ENCODE results near the gene RUFY2.

RUFY2 gene

GRCh38 chr10:68367121-68367520 lies 40.0 kb downstream of the RUFY2 start:
- in situ Hi-C loops (cut with MboI; ENCODE audit: low sequenced_read_pairs, unreplicated experiment), result no loop called here
- DNase-seq (ENCODE audit: low spot score), result no peak

GRCh38 chr10:68366600-68366999 lies 40.5 kb downstream of the RUFY2 start:
- no peak for DNase-seq (ENCODE audit: low spot score)
- in situ Hi-C loops (cut with MboI; ENCODE audit: low sequenced_read_pairs, unreplicated experiment), result no loop called here
- TF ChIP-seq CTCF (IDR thresholded peaks at IDR 0.05; ENCODE audit: borderline replicate concordance, control extremely low read depth, extremely low read depth, insufficient read depth, missing control alignments), result no peak

More at GRCh38 chr10:68367121-68367520, 40.0 kb downstream of the RUFY2 start:
- TF ChIP-seq CTCF (IDR thresholded peaks at IDR 0.05; ENCODE audit: borderline replicate concordance, control extremely low read depth, extremely low read depth, insufficient read depth, missing control alignments), result no peak

- no peak for TF ChIP-seq CTCF (IDR thresholded peaks at IDR 0.05; ENCODE audit: borderline replicate concordance, control extremely low read depth, extremely low read depth, insufficient read depth, missing control alignments)
- DNase-seq (ENCODE audit: low spot score), result no peak
- in situ Hi-C loops (cut with MboI; ENCODE audit: low sequenced_read_pairs, unreplicated experiment), result no loop called here
Observed at GRCh38 chr10:68365611-68366010, 41.5 kb downstream of the RUFY2 start.

GRCh38 chr10:68364101-68364886 lies 42.8 kb downstream of the RUFY2 start:
- no peak for DNase-seq (ENCODE audit: low spot score)
- in situ Hi-C loops (cut with MboI; ENCODE audit: low sequenced_read_pairs, unreplicated experiment), result no loop called here
- no peak for TF ChIP-seq CTCF (IDR thresholded peaks at IDR 0.05; ENCODE audit: borderline replicate concordance, control extremely low read depth, extremely low read depth, insufficient read depth, missing control alignments)

GRCh38 chr10:68362590-68362989 lies 44.5 kb downstream of the RUFY2 start:
- DNase-seq (ENCODE audit: low spot score), result no peak
- no peak for TF ChIP-seq CTCF (IDR thresholded peaks at IDR 0.05; ENCODE audit: borderline replicate concordance, control extremely low read depth, extremely low read depth, insufficient read depth, missing control alignments)
- in situ Hi-C loops (cut with MboI; ENCODE audit: low sequenced_read_pairs, unreplicated experiment), result no loop called here

- in situ Hi-C loops (cut with MboI; ENCODE audit: low sequenced_read_pairs, unreplicated experiment), result no loop called here
- DNase-seq (ENCODE audit: low spot score), result no peak
- TF ChIP-seq CTCF (IDR thresholded peaks at IDR 0.05; ENCODE audit: borderline replicate concordance, control extremely low read depth, extremely low read depth, insufficient read depth, missing control alignments), result no peak
Observed at GRCh38 chr10:68359189-68359588, 47.9 kb downstream of the RUFY2 start.
